ENCODE data around the gene NMT2.
A peak's percentile ranks its signal among the peaks of the same experiment; 100 is the strongest.

Gene NMT2

DNA sequence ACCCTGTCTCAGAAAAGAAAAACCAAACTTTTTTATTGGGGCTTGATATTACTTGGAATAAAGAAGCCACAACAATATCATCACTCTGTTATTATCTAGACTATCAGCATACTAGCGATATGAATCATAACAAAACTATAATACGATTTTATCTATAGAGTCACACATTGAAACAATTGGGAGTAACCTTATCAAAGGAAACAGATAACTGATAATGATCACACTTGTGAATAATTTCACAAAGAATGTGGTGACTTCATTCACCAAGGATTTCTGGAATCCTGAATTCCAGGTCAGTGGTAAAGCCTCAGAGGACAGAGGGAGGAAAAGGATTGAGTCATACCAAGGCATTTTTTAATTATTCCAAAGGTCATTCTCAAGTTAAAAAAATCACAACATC, 32.1 kb upstream of the NMT2 start:
- no peak overlapping the region for H2AFZ ChIP-seq (ENCODE audit: insufficient read depth, low read length, poor library complexity)
- no peak overlapping the region for H3K14ac ChIP-seq (ENCODE audit: low read length)
- no peak overlapping the region for H3K4ac ChIP-seq (ENCODE audit: low read depth, low read length)
- H4K8ac ChIP-seq (ENCODE audit: low read depth, low read length) = no peak overlapping the region
- no peaks in the 10 kb centered on the region for H3K79me2 ChIP-seq (ENCODE audit: control insufficient read depth, insufficient read depth, low read length, poor library complexity)
- no peaks in the 10 kb centered on the region for H3K27me3 ChIP-seq (ENCODE audit: insufficient read depth, low read length)
- H3K36me3 ChIP-seq (ENCODE audit: control insufficient read depth in 1 of 2, insufficient read depth in 2 of 2, low read length in 2 of 2) = no peaks in the 10 kb centered on the region
- H3K9ac ChIP-seq (ENCODE audit: low read length) = no peak overlapping the region
- H4K91ac ChIP-seq (ENCODE audit: low read depth, low read length) = peak overlapping the region; percentile 82
- H3K79me1 ChIP-seq (ENCODE audit: low read length) = peaks cover 2% of the 10 kb centered on the region
- peak; percentile 51 to 97 for DNase-seq
- H3K4me2 ChIP-seq (ENCODE audit: low read length) = no peak overlapping the region
- H3K18ac ChIP-seq (ENCODE audit: low read length) = no peak overlapping the region
- no peak overlapping the region for H4K12ac ChIP-seq (ENCODE audit: low read depth, low read length)
- no CpG with 5 or more reads among the region's 2 CpGs for WGBS (ENCODE audit: extremely low coverage, insufficient coverage, insufficient read length)
- no peaks in the 10 kb centered on the region for H3K9me3 ChIP-seq (ENCODE audit: insufficient read depth, low read depth, low read length)
- peaks cover 12 to 13% of the 10 kb centered on the region in 2 experiments for H3K4me1 ChIP-seq (ENCODE audit: control insufficient read depth in 1 of 2, insufficient read depth in 2 of 2, low read length in 2 of 2)
- peak overlapping the region; percentile 62 for H2BK5ac ChIP-seq (ENCODE audit: low read depth, low read length, poor library complexity)
- no peak overlapping the region for H2AK5ac ChIP-seq (ENCODE audit: low read length)
- no peak overlapping the region for H3K23ac ChIP-seq (ENCODE audit: low read length)
- H2BK120ac ChIP-seq (ENCODE audit: insufficient read depth, low read length, poor library complexity) = peak overlapping the region; percentile 31
- H3K4me3 ChIP-seq (ENCODE audit: low read depth, low read length) = no peak overlapping the region
- no peak overlapping the region for H3K27ac ChIP-seq (ENCODE audit: low read depth, low read length)
- H2BK12ac ChIP-seq (ENCODE audit: low read length) = peak overlapping the region; percentile 83

DNA sequence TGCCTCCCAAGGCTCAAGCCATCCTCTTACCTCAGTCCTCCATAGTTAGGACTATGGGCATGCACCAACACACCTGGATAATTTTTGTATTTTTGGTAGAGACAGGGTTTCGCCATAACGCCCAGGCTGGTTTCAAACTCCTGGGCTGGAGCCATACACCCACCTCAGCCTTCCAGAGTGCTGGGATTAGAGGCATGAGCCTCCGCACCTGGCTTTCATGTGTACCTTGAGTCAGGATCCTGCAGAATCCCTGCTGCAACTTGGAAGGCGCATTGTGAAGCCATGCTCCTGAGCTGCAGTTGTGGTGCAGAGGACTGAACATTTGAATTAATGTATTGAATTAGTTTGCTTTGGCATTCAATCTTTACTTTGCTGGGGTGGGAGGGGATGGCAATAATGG, 29.4 kb upstream of the NMT2 start:
- WGBS (ENCODE audit: extremely low coverage, insufficient coverage, insufficient read length) = no CpG with 5 or more reads among the region's 4 CpGs
- Histone ChIP-seq H4K8ac (ENCODE audit: low read depth, low read length) (no peak overlapping the region), H3K4me1 (ENCODE audit: control insufficient read depth in 1 of 2, insufficient read depth in 2 of 2, low read length in 2 of 2) (peaks cover 12 to 13% of the 10 kb centered on the region in 2 experiments), H3K4me2 (ENCODE audit: low read length) (no peak overlapping the region), H2AFZ (ENCODE audit: insufficient read depth, low read length, poor library complexity) (no peak overlapping the region), H2BK120ac (ENCODE audit: insufficient read depth, low read length, poor library complexity) (no peak overlapping the region), H3K4me3 (ENCODE audit: low read depth, low read length) (no peak overlapping the region), H2BK5ac (ENCODE audit: low read depth, low read length, poor library complexity) (no peak overlapping the region), H3K18ac (ENCODE audit: low read length) (no peak overlapping the region), H3K14ac (ENCODE audit: low read length) (no peak overlapping the region), H3K4ac (ENCODE audit: low read depth, low read length) (no peak overlapping the region), H3K27me3 (ENCODE audit: insufficient read depth, low read length) (no peaks in the 10 kb centered on the region), H3K9ac (ENCODE audit: low read length) (no peak overlapping the region), H4K91ac (ENCODE audit: low read depth, low read length) (no peak overlapping the region), H2AK5ac (ENCODE audit: low read length) (no peak overlapping the region), H3K79me2 (ENCODE audit: control insufficient read depth, insufficient read depth, low read length, poor library complexity) (no peaks in the 10 kb centered on the region), H3K9me3 (ENCODE audit: insufficient read depth, low read depth, low read length) (no peaks in the 10 kb centered on the region), H3K79me1 (ENCODE audit: low read length) (peaks cover 2% of the 10 kb centered on the region), H3K36me3 (ENCODE audit: control insufficient read depth in 1 of 2, insufficient read depth in 2 of 2, low read length in 2 of 2) (no peaks in the 10 kb centered on the region), H4K12ac (ENCODE audit: low read depth, low read length) (no peak overlapping the region), H2BK12ac (ENCODE audit: low read length) (no peak overlapping the region), H3K27ac (ENCODE audit: low read depth, low read length) (no peak overlapping the region), H3K23ac (ENCODE audit: low read length) (no peak overlapping the region)
- DNase-seq = no peak

DNA sequence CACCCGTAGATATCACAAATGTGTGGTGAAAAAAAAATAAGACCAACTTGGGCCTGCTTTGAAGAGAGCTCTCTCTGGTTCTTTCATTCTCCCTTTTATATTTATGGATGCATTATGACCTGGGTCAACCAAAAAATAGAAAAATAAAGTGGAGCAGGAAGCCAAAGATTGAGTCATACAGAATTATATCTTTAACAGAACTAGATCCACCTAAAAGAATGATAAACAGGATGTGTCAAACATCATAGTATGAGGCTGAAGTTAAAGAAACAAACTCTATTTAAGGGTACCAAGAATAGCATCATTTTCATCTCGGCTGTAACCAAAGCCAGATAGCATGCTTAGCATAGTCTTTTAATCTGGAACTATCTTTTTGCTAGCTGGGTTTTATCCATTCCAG, 28.8 kb upstream of the NMT2 start:
- no peaks in the 10 kb centered on the region for H3K36me3 ChIP-seq (ENCODE audit: control insufficient read depth in 1 of 2, insufficient read depth in 2 of 2, low read length in 2 of 2)
- no peak overlapping the region for H3K14ac ChIP-seq (ENCODE audit: low read length)
- no peak overlapping the region for H2BK5ac ChIP-seq (ENCODE audit: low read depth, low read length, poor library complexity)
- H3K4ac ChIP-seq (ENCODE audit: low read depth, low read length) = no peak overlapping the region
- no peak overlapping the region for H4K91ac ChIP-seq (ENCODE audit: low read depth, low read length)
- H4K8ac ChIP-seq (ENCODE audit: low read depth, low read length) = no peak overlapping the region
- no peak overlapping the region for H4K12ac ChIP-seq (ENCODE audit: low read depth, low read length)
- no peak overlapping the region for H3K9ac ChIP-seq (ENCODE audit: low read length)
- no peaks in the 10 kb centered on the region for H3K9me3 ChIP-seq (ENCODE audit: insufficient read depth, low read depth, low read length)
- no peak overlapping the region for H3K27ac ChIP-seq (ENCODE audit: low read depth, low read length)
- H3K79me2 ChIP-seq (ENCODE audit: control insufficient read depth, insufficient read depth, low read length, poor library complexity) = no peaks in the 10 kb centered on the region
- no peak overlapping the region for H2BK12ac ChIP-seq (ENCODE audit: low read length)
- H3K27me3 ChIP-seq (ENCODE audit: insufficient read depth, low read length) = no peaks in the 10 kb centered on the region
- H3K79me1 ChIP-seq (ENCODE audit: low read length) = peaks cover 2% of the 10 kb centered on the region
- peaks cover 11 to 12% of the 10 kb centered on the region in 2 experiments for H3K4me1 ChIP-seq (ENCODE audit: control insufficient read depth in 1 of 2, insufficient read depth in 2 of 2, low read length in 2 of 2)
- H2AFZ ChIP-seq (ENCODE audit: insufficient read depth, low read length, poor library complexity) = no peak overlapping the region
- no peak overlapping the region for H3K18ac ChIP-seq (ENCODE audit: low read length)
- no peak for DNase-seq
- H2AK5ac ChIP-seq (ENCODE audit: low read length) = no peak overlapping the region
- no CpG with 5 or more reads among the region's 2 CpGs for WGBS (ENCODE audit: extremely low coverage, insufficient coverage, insufficient read length)
- H3K4me2 ChIP-seq (ENCODE audit: low read length) = no peak overlapping the region
- no peak overlapping the region for H3K23ac ChIP-seq (ENCODE audit: low read length)
- no peak overlapping the region for H3K4me3 ChIP-seq (ENCODE audit: low read depth, low read length)
- no peak overlapping the region for H2BK120ac ChIP-seq (ENCODE audit: insufficient read depth, low read length, poor library complexity)

DNA sequence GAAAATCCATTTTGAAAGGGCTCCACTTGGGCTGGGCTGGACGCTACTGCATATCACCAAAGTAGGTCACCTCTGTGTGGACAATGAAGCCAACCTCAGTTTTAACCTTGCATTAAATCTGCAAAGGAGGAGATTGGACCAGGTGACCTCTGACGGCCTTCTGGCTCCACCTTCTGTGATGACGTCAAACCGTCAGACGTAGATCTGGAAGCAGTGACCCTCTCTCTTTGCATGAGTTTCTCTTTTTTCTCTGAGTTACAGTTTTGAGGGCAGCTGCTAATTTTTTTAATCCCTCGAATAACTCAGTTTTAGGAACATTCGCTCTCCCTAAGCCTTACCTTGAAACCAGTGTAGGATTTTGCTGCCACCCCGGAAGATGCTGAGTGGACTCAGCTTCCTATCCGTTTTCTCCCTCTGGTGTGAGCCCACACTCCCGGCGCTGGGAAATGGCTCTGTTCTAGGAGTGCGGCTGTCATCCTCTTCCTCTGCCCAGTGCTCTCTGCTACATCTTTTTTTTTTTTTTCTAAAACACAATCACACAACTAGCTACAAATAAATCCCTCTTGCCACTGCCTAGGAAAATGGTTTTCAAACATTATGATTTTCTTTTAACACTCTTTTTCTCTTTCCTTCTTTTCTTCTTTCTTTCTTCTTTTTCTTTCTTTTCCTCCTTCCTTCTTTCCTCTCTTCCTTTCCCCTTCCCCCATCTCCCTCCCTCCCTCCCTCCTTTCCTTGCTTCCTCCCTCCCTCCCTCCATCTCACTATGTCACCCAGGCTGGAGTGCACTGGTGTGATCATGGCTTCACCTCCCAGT, 27.7 kb upstream of the NMT2 start:
- Histone ChIP-seq H2BK5ac (ENCODE audit: low read depth, low read length, poor library complexity) (no peak overlapping the region), H3K36me3 (ENCODE audit: control insufficient read depth in 1 of 2, insufficient read depth in 2 of 2, low read length in 2 of 2) (no peaks in the 10 kb centered on the region), H3K18ac (ENCODE audit: low read length) (no peak overlapping the region), H3K4me3 (ENCODE audit: low read depth, low read length) (no peak overlapping the region), H3K4me1 (ENCODE audit: control insufficient read depth in 1 of 2, insufficient read depth in 2 of 2, low read length in 2 of 2) (peaks cover 8% of the 10 kb centered on the region in 2 experiments), H4K8ac (ENCODE audit: low read depth, low read length) (no peak overlapping the region), H3K9me3 (ENCODE audit: insufficient read depth, low read depth, low read length) (no peaks in the 10 kb centered on the region), H3K79me2 (ENCODE audit: control insufficient read depth, insufficient read depth, low read length, poor library complexity) (no peaks in the 10 kb centered on the region), H3K9ac (ENCODE audit: low read length) (no peak overlapping the region), H2AK5ac (ENCODE audit: low read length) (no peak overlapping the region), H2BK12ac (ENCODE audit: low read length) (no peak overlapping the region), H3K27me3 (ENCODE audit: insufficient read depth, low read length) (no peaks in the 10 kb centered on the region), H4K91ac (ENCODE audit: low read depth, low read length) (no peak overlapping the region), H3K4me2 (ENCODE audit: low read length) (no peak overlapping the region), H2AFZ (ENCODE audit: insufficient read depth, low read length, poor library complexity) (no peak overlapping the region), H3K79me1 (ENCODE audit: low read length) (peaks cover 2% of the 10 kb centered on the region), H2BK120ac (ENCODE audit: insufficient read depth, low read length, poor library complexity) (no peak overlapping the region), H3K14ac (ENCODE audit: low read length) (no peak overlapping the region), H3K27ac (ENCODE audit: low read depth, low read length) (no peak overlapping the region), H4K12ac (ENCODE audit: low read depth, low read length) (no peak overlapping the region), H3K23ac (ENCODE audit: low read length) (no peak overlapping the region), H3K4ac (ENCODE audit: low read depth, low read length) (no peak overlapping the region)
- no CpG with 5 or more reads among the region's 12 CpGs for WGBS (ENCODE audit: extremely low coverage, insufficient coverage, insufficient read length)
- DNase-seq = peak; percentile 9 to 17

All from trophoblast cell (in vitro differentiated cells and primary cell).